ENCODE measurements around the gene ARMC2.
"Not testable (repeated sequence)": the region's sequence is repeated elsewhere in the genome, so short reads cannot be mapped to it uniquely, and the experiment has no call there.

The ARMC2 gene

GRCh38 chr6:108872141-108872557 is 23.9 kb downstream of the ARMC2 start:
- no peak for DNase-seq (ENCODE audit: low spot score)

GRCh38 chr6:108872575-108872974 is 24.4 kb downstream of the ARMC2 start:
- DNase-seq (ENCODE audit: low spot score) = no peak

GRCh38 chr6:108873251-108873650 is 25.0 kb downstream of the ARMC2 start:
- DNase-seq (ENCODE audit: low spot score) = no peak

GRCh38 chr6:108873971-108874370 is 25.7 kb downstream of the ARMC2 start:
- DNase-seq (ENCODE audit: low spot score) = no peak

GRCh38 chr6:108874470-108875160 is 26.4 kb downstream of the ARMC2 start:
- DNase-seq (ENCODE audit: low spot score) = no peak

- DNase-seq (ENCODE audit: low spot score) = no peak
Observed at GRCh38 chr6:108875161-108875555, 26.9 kb downstream of the ARMC2 start.

- DNase-seq (ENCODE audit: low spot score) = no peak
Observed at GRCh38 chr6:108877046-108877751, 29.0 kb downstream of the ARMC2 start.

GRCh38 chr6:108878942-108879341 is 30.7 kb downstream of the ARMC2 start:
- no peak for DNase-seq (ENCODE audit: low spot score)

GRCh38 chr6:108883172-108883571 is 35.0 kb downstream of the ARMC2 start:
- no peak for DNase-seq (ENCODE audit: low spot score)

- no peak for DNase-seq (ENCODE audit: low spot score)
Observed at GRCh38 chr6:108884211-108885059, 36.2 kb downstream of the ARMC2 start.

- no peak for DNase-seq (ENCODE audit: low spot score)
Observed at GRCh38 chr6:108888052-108888451, 39.8 kb downstream of the ARMC2 start.

- no peak for DNase-seq (ENCODE audit: low spot score)
Observed at GRCh38 chr6:108888745-108889144, 40.5 kb downstream of the ARMC2 start.

- not testable (repeated sequence) for DNase-seq (ENCODE audit: low spot score)
Observed at GRCh38 chr6:108890898-108891297, 42.7 kb downstream of the ARMC2 start.

GRCh38 chr6:108895571-108895970 is 47.3 kb downstream of the ARMC2 start:
- no peak for DNase-seq (ENCODE audit: low spot score)

- DNase-seq (ENCODE audit: low spot score) = no peak
Observed at GRCh38 chr6:108896111-108896661, 48.0 kb downstream of the ARMC2 start.

GRCh38 chr6:108897371-108897770 is 49.1 kb downstream of the ARMC2 start:
- no peak for DNase-seq (ENCODE audit: low spot score)

- DNase-seq (ENCODE audit: low spot score) = no peak
Observed at GRCh38 chr6:108902382-108902792, 54.2 kb downstream of the ARMC2 start.

- no peak for DNase-seq (ENCODE audit: low spot score)
Observed at GRCh38 chr6:108903796-108904195, 55.6 kb downstream of the ARMC2 start.

GRCh38 chr6:108904741-108905140 is 56.5 kb downstream of the ARMC2 start:
- no peak for DNase-seq (ENCODE audit: low spot score)

GRCh38 chr6:108914235-108915022 is 66.2 kb downstream of the ARMC2 start:
- DNase-seq (ENCODE audit: low spot score) = peak; percentile 53

GRCh38 chr6:108915258-108915657 is 67.0 kb downstream of the ARMC2 start:
- DNase-seq (ENCODE audit: low spot score) = no peak

All from ecto neural progenitor cell (in vitro differentiated cells).